SK-N-SH treated with all-trans-retinoic acid at 6 μM for 48 hours (cell line): Measurements from ENCODE around the gene PHACTR3.

Experiments used
- TOX ChIP-seq: fragments of 250-450 bp; sonication (Bioruptor Pico); IDR thresholded peaks from 2 replicates; pipeline ENCODE4 v1.8.0; 2021; ENCODE audit warnings: mild to moderate bottlenecking, moderate library complexity, borderline replicate concordance
- ZFP3 ChIP-seq: fragments of 250-450 bp; sonication (Bioruptor Pico); IDR thresholded peaks from 2 replicates; pipeline ENCODE4 v1.5.0; 2020; ENCODE audit warnings: mild to moderate bottlenecking, moderate library complexity
- TF ChIP-seq, protein P1 (sequence below): fragments of 250-450 bp; sonication (Bioruptor Pico); IDR thresholded peaks from 2 replicates; pipeline ENCODE4 v1.8.0; 2020; ENCODE audit warnings: mild to moderate bottlenecking, moderate library complexity, borderline replicate concordance

DNA sequence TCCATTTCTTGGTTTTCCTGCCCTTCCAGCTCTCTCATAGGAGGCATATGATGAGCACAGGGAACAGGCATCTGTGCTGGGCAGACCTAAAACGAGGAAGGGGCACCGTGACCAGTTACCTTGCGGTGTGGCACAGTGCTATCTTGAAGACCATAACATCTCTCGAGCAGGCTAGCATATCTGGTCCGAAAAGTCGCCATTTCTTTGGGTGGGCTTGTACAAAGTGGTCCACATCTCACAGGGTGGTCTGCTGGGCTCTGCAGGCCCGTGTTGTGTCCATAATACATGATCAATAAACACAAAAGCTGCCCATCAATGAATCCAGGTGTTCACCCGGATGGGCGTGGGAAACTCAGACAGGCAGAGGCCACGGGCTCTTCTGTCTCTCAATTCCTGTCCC lies 115.7 kb downstream of the PHACTR3 start:
- TF ChIP-seq, protein P1, sequence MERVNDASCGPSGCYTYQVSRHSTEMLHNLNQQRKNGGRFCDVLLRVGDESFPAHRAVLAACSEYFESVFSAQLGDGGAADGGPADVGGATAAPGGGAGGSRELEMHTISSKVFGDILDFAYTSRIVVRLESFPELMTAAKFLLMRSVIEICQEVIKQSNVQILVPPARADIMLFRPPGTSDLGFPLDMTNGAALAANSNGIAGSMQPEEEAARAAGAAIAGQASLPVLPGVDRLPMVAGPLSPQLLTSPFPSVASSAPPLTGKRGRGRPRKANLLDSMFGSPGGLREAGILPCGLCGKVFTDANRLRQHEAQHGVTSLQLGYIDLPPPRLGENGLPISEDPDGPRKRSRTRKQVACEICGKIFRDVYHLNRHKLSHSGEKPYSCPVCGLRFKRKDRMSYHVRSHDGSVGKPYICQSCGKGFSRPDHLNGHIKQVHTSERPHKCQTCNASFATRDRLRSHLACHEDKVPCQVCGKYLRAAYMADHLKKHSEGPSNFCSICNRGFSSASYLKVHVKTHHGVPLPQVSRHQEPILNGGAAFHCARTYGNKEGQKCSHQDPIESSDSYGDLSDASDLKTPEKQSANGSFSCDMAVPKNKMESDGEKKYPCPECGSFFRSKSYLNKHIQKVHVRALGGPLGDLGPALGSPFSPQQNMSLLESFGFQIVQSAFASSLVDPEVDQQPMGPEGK (CRISPR knock-in tag): no peak
- TF ChIP-seq TOX (CRISPR knock-in tag) (no peak), ZFP3 (CRISPR knock-in tag) (no peak)
